NCI-H2196 (cell line): ENCODE measurements around the gene SIX4.
"Not testable (repeated sequence)": the region's sequence is repeated elsewhere in the genome, so short reads cannot be mapped to it uniquely, and the experiment has no call there.

ENCODE experiments used
- DNase-seq: peaks from one replicate; lab custom pipeline; 2025; ENCODE audit not compliant: unreplicated experiment; lab: John Stamatoyannopoulos, UW

The SIX4 gene

DNA sequence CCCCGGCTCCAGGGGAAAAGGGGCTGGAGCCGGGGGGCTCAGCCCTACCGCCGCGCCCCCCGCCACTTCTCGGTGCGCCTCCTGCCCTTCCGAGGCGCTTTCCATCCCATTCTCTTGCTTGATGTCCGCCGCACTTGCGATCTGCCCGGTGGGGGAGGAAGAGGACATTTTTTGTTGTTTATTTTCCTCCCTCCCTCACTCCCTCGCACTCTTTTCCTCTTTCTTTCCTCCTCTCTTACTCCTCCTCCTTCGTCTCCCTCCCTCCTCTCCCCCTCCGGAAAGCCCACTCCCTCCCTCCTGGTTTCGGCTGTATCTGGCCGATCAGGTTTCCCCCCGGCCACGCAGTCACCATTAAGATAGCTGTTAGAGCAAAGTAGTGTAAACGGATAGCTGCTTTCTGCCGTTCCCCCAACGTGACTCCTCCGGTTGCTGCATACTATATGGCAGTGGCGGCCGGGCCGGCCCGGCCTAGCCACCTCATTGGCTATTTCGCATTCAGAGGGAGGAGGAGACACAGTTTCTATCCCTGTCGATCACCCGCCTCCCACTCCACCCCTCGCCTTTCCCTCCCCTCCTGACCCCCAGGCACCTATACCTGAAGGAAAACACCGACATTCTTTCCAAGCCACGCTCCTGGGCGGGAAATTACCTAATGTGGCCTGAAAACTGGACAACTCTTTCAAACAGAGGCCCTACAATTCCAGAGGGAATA is at the start of gene SIX4:
Gene SIX4, minus strand, starts transcription at position 445 of the 712 bp plus-strand sequence. Its CDS starts 277 bp downstream, at position 168.
- peak; percentile 90 for DNase-seq

DNA sequence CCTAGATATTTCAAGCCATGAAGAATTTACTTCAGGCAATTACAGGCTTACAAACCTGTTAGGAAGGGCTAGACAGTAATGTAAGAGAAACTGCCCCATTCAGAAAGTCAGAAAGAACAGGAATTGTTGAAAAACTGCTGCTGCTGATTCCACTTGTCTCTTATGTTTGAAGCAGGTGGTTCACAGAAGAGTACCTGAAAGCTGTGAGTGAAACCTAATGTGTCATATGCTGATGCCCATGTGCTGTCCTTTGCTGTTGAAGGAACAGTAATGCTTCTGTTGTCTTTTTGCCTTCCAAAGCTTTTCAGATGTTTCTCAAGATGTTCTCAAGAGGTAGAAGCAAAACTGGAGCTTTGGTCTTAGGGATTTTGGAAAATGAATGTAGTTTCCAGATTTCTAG is 49.4 kb upstream of the SIX4 start:
- DNase-seq: no peak

DNA sequence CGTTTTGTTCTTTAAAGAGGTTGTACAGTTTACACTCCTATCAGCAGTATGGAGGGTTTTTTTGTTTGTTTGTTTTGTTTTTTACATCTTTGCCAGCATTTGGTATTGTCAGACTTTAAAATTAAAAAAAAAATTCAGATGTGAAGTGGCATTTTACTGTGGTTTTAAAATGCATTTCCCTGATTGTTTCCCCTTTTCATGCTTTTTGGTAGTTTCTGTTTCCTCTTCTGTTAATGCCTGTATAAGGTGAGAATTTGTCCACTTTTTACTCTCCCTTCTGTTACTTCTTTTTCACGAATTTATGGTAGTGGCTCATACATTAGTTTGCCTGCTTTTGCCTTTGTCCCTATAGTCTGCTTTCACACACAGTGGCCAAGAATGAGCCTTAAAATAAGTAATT is 47.0 kb upstream of the SIX4 start:
- no peak for DNase-seq

- no peak for DNase-seq
Measured at GRCh38 chr14:60768602-60769001, 44.5 kb upstream of the SIX4 start.

DNA sequence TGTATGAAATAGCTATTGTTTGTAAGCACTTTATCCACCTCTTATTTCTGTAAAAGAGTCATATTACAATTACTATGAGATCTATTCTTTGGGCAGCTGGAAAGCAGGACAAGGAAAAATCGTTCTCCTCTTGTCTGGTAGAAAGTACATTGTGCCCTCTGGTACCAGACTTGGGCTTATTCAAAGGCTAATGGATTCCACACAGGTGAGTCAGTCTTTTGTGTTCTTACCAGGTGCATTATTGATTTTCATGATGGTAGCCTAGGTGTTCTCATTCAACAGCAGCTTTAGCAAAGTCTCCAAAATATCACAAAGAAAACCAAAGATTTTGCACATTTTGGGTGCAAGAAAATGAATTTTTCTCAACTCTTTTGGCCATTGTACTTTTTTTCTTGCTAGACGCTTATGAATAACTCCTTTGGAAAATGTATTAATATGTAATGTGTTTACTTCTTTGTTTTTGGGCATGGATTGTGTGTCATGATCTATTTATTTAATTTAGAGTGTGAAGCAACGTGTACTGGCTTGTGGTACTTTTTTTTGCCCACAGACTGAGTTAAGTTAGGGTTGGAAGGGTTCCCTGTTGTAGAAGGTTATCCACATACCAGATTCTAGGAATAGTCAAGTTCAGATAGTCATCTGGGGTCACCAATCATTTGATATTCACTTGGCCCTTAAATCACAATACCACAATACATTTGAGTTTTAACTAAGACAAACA is 36.7 kb upstream of the SIX4 start:
- DNase-seq: peak; percentile 36

DNA sequence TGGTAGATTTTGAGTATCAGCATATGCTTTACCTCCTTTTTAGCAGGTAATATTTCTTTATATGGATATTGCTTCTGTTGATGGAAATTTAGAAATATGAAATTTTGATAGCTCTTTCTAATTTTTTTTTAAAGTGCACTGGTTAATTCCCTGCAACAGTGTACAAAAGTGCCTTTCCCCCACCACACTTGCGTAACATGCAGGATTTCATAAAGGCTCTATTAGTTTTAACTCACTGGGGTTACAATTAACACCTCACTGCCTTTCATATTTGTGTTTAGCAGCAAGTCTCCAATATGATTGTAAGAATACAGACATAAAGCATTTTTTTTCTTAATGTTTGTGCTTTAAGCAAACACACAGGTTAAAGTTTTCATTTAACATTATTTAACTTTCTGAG is 36.1 kb upstream of the SIX4 start:
- DNase-seq: no peak

GRCh38 chr14:60758885-60759284 is 34.7 kb upstream of the SIX4 start:
- DNase-seq: no peak

DNA sequence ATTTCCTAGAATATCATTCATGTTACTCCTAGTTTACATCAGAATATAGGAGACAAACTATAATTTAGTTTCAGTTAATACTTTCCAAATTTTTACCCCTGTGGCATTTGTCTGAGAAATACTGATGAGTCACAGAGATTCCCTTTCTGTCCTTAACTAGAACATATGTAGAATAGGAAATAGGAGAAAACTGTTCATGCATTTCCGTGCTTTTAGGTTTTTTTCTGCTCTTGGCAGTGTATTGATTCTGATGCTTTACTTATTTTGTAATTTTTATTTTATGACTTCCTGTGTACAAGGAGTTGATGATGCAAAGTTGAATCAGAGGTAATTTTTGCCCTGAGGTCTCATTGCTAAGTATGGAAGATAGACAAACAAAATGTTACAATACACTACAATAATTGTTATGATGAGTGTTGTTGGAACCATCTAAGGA is 33.4 kb upstream of the SIX4 start:
- no peak for DNase-seq

DNA sequence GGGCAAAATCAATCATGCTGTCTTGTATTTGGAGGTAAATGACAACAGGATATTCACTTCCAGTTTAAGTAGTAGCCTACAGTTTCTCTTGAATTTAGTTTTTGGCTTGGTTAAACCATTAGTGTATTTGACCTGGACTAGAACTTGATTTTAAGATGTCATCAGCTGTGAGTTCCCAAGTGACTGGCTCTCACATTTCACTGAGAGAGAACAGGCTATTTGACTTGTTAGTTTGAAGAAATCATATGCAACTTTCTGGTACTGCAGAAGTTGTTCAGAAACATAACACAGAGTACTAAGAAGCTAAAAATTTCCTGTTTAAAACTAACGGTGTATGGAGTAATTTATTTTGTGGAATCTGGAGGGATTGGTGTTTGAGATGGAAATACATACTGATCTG is 32.7 kb upstream of the SIX4 start:
- peak; percentile 9 for DNase-seq

DNA sequence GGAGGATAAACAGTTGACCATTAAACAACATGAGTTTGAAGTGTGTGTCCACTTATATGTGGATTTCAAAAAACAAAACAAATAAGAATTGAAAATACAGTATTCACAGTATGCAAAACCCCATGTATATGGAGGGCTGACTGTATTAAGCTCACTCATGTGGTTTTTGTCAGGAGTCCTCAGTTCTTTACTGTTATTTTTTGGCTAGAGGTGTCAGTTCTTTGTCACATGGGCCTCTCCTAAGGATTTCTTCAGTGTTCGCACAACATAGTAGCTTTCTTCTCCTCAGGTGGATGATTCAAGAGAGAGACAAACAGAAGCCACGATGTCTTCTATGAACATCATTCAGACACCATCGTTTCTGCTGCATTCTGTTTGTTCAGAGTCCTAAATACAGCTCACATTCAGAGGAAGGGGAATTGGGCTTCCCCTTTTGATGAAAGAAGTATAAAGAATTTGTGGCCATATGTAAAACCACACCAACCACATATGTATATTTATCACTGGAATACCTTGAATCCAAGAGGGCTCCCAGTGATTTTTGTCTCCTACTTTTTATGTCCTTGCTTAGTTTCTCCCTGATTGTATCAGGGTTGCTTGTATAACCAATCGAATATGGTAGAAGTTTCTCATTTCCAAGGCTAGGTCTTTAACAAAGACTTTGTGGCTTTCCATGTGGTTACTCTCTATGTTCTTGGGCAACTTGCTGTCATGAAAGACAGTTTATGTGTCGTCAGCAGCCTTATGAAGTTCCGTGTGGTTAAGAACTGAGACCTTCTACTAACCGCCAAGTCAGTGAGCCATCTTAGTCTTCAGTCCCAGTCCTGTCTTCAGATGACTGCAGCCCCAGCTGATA is 29.3 kb upstream of the SIX4 start:
- DNase-seq: no peak

- DNase-seq: no peak
Measured at GRCh38 chr14:60744566-60744965, 20.4 kb upstream of the SIX4 start.

DNA sequence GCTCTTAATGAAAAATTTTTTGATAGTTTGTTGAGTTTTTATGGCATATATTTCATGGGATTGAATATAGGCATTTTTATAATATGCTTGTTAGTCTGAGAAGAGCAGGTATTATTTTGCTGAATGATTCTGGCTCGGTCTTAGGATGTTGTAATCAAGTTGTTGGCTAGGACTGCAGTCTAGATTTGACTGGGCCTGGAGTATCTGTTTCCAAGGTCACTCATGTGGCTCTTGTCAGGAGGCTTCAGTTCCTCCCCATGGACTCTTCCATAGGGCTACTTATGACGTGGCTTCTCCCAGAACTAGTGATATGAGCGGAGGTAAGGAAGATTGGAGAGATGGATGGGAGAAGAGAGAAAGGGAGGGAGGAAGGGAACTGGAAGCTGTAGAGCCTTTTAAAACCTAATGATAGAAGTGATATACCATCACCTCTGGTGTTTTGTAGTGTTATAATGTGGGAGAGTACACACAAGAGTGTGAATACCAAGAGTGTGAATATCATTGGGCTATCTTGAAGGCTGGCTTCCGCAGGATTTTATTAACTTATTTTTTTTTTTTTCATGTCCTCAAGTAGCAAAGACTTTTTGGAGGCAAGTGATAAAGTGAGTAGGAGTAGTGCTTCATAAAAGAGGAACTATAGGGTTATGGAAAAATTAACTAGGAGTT is 14.8 kb upstream of the SIX4 start:
- no peak for DNase-seq

DNA sequence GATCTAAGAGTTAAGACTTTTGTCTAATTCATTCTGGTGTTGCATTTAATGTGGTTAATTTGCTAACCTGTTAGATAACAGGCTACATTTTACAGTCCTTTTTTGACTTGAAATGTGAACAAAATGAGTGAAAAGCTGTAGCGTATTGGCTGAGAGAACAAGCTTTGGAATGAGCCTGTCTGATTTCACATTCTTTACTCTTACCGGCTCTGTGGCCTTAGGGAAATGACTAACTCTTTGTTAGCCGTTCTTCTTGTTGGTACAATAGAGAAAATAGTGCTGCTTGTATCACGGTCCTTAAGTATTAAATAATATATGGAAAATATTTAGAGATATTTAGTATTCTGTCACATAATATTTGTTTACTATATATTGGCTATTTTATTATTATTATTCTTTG is 12.3 kb upstream of the SIX4 start:
- DNase-seq: no peak

GRCh38 chr14:60735416-60735815 is 11.3 kb upstream of the SIX4 start:
- no peak for DNase-seq

DNA sequence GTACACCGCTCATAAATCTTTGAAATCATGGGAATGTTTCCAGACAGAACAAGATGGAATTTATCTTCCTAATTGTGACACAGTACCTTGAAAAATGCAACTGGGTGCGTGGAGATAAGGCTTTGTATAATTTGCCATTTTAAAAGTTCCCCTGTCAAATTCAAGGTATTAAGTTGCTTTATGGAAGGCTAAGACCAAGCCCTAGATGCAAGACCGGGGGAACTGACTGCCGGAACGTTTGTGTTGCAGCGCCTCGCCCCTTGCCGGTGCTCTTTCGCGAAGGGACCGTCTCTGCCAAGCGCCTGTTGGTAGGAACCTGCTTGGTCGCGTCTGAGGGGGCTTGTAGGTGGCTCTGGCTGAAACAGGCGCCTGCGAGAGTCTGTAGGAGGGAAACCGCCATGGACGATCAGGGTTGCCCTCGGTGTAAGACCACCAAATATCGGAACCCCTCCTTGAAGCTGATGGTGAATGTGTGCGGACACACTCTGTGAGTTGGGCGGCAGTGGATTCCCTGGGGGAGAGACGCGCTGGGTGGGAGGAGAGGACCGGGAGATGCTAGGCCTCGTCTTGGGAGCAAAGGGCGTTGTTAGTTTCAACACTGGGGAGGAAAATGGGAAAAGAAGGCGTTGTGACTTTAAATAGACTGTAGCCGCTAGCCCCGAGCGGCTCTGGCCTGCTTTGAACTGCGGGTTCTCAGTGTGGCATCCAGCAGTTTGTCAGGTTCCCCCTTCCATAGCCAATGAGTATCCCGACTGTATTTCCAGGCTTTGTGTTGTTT is 10.5 kb upstream of the SIX4 start, which contains the start of gene MNAT1:
Gene MNAT1, plus strand, starts transcription at position 297 of the 778 bp plus-strand sequence. Its CDS starts 102 bp downstream, at position 399.
- peak; percentile 78 for DNase-seq

DNA sequence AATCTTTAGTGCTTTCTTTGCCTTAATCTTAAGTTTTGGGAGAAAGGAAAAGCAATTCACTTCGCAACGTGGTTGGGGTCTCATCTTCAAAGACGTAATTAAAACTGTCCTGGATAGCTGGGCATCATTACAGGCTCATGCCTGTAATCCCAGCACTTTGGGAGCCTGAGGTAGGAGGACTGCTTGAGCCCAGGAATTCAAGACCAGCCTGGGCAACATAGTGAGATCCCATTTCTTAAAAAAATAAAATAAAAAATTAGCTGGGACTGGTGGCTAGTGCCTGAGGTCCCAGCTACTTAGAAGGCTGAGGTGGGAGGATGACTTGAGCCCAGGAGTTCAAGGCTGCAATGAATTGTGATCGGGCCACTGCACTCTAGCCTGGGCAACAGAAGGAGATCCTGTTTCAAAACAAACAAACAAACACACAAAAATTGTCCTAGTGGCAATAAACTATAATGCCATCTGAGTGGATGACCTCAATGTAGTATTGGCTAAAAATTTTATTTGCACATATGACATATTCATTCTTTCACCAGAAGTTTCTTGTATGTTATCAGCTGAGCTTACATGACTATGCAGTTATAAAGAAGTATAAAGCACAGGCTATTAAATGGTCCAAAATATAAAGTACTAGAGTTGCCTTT is 8.8 kb upstream of the SIX4 start:
- no peak for DNase-seq

DNA sequence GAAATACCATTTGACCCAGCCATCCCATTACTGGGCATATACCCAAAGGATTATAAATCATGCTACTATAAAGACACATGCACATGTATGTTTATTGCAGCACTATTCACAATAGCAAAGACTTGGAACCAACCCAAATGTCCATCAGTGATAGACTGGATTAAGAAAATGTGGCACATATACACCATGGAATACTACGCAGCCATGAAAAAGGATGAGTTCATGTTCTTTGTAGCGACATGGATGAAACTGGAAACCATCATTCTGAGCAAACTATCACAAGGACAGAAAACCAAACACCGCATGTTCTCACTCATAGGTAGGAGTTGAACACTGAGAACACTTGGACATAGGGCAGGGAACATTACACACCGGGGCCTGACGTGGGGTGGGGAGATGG is 7.1 kb upstream of the SIX4 start:
- not testable (repeated sequence) for DNase-seq

- peak; percentile 59 for DNase-seq
Measured at GRCh38 chr14:60723116-60723906, 840 bp downstream of the SIX4 start.
